GM19438 (cell line): Measurements from ENCODE around the gene PSAP.

ENCODE experiments used
- ATAC-seq: cut with Tn5 transposase; IDR thresholded peaks from one replicate; pipeline ENCODE4 v1.9.1; 2021; ENCODE audit warnings: low read depth; ENCODE audit not compliant: unreplicated experiment

Gene PSAP

DNA sequence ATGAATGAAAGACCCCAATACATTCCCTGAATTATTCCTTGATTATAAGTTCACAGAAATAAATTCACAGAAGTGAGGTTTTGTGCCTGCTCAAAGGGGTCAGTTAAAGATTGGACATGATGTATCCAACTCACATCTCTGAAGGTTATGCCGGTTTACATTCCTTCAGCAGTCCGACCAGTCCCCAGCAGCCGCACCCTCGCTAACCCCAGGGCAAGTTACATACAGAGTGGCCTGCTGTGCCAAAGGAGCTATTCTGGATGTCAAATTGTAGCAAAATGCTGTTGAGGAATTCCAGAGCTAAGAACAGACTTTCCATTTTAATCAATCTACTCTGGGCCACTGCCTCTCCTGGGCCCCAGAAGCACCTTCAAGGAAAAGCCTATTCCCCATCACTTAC, 20.3 kb downstream of the PSAP start:
- no peak for ATAC-seq

DNA sequence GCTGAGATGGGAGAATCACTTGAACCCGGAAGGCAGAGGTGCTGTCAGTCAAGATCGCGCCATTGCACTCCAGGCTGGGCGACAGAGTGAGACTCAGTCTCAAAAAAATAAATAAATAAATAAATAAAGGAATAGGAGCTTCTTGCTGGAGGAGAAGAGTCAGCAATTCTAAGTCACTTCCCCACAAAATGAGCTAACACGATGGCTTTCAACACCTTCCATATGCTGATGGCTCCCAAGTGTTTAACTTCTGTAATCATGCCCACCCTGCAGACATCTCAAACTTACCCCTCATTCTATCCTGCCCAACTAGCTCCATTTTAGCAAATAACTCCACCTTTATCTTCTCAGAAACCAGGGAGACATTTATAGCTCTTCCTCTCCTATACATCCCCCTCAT, 21.2 kb downstream of the PSAP start:
- ATAC-seq = no peak

DNA sequence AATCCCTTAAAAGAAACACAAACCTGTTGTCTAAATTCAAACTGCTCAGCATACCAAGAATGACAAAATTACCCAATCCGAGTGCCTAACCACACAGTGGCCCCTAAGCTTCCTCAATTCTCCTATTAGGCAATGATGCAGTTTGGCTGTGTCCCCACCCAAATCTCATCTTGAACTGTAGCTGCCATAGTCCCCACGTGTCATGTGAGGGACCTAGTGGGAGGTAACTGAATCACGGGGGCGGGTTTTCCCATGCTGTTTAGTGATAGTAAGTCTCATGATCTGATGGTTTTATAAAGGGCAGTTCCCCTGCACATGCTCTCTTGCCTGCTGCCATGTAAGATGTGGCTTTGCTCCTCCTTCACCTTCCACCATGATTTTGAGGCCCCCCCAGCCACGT, 21.9 kb downstream of the PSAP start:
- no peak for ATAC-seq

DNA sequence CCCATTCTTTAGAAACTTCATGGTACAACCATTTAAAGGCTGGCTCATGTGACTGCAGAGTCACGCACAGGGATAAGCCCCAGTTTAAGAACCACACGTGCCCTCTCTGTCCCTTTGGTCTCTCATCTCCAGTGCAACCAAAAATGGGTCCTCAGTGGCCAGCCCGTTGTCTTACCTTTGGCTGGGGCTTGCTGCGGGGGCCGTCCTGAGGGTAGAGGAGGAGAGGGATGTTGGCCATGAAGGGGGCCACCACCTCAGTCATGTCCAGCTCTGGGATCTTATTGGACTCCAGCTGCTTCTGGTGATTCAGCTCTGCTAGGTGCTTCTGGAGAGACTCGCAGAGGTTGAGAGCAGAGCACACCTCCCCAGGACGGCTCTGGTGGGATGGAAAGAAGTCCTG, 22.3 kb downstream of the PSAP start:
- no peak for ATAC-seq

DNA sequence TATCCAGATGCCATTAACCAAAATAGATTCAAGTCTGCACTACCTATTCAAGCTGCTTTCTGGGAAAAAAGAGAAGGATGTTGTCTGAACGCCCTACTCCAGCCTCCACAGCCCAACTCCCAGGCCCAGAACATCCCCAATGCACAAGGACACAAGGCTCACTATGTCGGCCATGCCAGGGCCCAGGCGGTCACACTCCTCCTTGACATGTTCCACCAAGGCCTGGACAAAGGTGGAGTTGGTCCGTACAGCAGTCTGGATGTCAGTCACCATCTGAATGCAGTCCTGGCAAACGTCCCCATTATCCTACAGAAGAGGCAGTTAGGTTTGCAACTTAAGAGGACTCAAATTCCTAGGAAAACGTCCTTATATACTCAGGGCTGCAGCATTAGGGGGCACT, 23.2 kb downstream of the PSAP start:
- ATAC-seq = no peak

DNA sequence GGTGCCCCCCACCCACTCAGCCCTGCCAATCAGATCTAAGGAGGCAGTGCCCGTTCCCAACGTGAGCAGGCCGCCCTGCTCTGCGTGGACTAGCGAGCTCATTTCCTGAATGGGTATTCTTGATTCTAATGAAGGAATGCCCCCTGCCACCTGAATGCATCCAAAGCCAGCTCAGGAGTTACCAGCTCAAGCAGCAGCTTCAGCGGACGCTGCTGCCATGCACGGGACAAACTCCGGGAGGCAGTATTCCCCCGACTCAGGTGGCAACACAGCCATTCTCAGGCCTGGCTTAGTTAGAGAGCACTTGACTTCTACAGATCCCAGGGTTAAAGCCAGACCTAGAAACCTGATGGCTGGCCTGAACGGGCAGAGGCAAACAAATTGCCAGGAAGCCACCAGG, 25.8 kb downstream of the PSAP start:
- no peak for ATAC-seq

DNA sequence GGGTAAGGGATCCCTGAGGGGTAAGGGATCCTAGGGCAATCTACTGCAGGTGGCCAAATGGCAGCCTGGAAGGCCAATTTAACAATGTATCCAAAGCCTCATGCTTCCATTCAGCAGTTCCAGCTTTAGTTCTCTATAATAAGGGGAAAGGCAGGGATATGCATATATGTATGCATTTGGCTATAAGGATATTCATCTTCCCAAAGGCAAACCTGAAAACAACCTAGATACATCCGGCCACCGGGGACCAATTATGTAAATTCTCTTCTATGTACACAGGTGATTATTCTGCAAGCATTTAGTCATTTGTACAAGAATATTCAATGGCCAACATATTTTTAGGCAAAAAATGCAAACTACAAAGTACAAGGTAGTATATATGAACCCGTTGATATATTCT, 26.7 kb downstream of the PSAP start:
- ATAC-seq = no peak

DNA sequence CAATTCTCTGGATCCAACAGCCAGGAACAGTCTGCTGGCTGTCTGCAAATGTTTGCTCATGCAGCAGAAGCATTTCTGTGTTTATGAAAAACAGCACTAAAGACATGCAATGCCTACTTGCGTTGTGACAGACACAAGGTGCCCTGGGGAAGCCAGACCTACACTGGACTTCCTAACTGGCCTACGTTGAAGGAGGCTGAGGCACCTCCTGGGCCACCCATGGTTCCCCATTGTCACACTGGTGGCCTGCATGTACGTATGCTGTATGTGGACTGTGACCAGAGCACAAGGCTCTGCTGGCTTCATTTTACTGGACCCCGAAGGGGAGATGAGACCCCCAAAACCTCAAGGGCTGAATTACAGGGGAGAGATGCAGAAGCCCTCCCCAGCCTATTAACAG, 27.7 kb downstream of the PSAP start:
- ATAC-seq = no peak

DNA sequence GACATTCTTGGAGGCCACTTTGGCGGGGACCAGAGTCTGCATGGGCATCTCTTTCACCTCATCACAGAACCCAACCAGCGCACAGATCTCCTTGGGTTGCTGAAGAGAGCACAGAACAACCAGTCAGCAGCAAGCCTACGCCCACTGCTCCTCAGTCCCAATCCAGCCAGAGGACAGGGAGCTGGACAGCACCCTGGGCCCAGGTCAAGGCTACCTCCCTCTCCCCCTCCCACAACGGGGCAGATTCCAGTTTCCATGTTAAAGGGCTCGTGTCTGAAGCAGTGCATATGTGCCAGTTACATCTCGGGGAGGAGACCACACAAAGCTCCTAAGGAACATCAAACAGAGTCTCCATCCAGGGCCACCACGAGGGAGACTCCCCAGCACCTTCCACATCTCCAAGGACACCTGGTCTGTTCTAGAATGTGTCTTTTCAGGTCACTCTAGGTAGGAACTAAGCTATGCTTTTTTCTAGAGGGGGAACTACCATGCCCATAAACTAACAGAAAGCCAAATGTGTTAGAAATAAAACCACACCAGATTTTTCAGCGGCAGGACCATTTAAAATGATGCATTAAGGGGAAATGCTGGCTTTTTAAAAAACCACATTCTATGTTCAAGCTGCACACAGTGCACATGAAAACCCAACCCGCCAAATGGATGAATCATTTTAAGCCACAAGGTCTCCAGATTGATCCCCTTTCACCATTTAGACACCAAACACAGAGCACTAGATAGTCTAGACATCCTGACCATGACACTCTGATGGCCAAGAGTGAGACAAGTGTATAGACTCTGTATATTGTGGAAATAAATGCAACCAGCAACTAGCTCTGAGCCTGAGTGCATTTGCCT, 28.9 kb downstream of the PSAP start:
- no peak for ATAC-seq

DNA sequence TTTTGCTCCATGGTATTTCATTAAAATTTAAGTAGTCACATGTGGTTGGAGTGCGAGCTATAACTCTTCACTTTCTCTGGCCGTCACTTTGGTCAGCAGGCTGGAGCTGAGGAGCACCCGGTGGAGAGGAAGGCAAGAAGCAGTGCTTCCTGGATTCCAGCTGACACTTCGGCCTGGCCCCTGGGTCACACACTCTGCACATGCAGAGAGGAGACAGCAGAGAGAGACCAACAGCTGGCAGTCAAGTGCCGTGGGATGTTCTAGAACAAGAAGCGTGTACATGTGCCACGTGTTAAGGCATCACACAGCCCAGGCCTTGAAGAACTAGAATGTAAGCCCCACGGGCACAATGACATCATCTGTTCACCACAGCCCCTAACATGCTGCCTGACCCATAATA, 30.1 kb downstream of the PSAP start:
- ATAC-seq = no peak

DNA sequence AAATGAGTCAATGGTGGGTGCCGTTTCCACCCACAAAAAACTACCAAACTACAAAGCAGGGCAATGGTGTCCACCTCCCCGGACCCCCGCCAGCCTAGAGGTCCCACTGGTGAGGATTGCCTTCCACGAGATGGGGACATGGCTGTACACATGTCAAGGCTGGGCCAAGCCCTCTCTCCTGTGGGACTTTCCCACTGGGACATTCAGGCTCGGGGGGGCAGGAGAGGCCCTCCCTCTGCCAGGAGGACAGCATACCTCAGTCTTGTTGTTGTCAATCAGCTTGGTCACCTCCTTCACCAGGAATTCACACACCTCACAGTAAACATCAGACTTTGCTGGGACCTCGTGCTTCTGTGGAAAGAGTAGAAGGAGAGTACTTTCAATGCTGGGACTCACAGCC, 31.1 kb downstream of the PSAP start:
- ATAC-seq = no peak

DNA sequence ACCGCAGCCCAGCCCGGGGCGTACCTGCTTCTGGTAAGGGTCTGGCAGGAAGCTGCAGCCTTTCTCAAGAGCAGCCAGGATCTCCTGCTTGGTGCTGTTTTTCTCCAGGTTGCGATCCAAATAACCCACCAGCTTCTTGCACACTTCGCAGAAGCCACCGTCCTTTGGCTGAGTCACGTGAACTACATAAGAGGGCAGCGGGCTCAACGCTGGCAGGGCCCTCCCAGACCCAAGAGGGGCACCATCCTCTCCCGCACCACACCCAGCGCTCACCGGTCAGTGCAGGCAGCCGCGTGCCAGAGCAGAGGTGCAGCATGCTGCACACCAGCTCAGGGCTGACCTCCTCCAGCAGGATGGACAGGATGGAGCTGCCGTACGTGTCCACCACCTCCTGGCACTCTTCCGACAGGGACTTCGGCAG, 31.6 kb downstream of the PSAP start:
- ATAC-seq = no peak

DNA sequence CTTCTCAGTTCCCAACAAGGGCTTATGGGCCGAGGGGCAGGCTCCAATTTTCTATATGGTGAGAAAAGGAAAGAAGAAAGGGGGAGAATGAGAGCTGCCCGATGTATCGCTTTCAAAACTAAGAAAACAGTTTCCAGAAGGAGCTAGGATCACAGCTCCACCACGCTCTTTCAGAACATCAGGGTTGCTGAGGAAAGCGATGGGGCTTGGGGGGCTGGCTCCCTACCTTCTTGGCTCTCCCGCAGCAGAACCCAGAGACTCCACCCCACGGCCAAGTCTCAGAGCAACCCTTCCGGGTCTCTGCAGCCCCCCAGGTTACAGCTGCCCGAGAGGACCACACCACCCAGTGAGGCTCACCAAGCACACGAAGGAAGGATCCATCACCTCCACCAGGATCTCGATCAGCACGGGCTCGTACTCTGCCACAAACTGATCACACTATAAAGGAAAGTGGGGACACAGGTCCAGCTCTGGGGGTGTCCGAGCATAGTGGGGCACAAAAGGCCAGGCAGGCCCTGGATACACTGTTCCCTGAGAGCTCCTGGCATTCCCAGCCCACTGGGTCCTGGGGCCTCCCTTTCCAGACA, 32.3 kb downstream of the PSAP start:
- no peak for ATAC-seq

DNA sequence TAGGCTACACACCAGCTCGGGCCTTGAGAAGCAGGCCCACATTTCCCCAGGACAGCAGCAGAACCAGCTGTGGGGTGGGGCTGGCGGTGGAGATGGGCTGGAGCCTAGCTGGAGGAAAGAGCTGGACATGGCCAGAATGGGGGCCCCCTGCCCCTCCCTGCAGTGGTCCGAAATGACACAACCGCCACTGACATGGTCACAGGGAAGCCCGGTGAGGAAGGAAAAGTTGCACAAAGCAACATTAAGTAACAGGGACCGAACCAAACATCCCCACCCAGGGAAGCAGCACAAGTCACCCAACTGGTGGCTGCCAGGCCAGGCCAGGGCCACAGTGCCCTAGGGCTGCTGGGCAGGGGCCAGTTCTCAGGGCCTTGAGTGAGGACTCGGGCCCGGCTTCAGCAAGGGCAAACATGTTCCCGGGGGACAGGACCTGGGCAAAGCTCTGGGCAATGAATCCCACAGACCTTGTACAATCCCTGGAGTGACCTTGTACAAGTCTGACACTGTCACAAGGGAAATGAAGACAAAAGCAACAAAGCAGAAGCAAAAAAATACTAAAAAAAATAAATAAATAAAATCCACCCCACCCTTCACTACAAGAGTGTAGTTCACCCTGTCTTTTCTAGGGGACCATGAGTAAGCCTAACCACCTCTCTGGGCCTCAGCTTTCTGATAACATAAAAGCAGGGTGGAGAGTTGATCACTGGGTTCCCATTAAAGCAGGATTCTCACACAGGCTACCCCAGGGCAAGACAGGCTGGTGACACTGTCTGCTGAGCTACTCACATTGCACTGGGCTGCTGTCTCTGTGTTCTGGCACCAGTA, 33.0 kb downstream of the PSAP start:
- no peak for ATAC-seq

DNA sequence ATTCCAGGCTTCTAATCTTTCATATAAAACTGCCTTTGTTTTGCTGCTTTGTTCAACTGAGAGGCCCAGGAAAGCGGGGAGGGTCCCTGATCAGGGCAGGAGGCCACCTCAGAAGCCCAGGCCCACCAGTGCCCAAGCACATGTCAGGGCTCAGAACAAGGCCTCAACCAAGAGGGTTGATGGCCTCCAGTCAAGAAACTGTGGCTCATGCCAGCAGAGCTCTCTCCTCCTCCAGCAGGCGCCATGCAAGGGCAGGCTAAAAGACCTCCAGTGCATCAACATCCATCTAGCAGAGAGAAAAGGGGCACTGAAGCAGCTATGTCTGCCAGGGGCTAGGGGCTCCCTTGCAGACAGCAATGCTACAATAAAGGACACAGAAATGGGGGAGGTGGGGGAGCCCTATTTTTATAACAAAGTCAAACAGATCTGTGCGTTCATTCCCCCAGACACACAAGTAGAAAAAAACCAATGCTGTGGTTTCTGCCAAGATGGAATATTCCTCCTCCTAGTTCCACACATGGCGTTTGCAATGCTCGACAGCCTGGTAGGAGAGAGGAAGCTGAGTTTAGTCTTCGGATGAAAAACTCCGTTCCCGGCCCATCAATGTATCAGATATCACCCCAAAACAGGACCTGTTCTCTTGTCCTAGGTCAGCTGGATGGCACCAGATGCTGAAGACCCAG, 34.0 kb downstream of the PSAP start:
- ATAC-seq = no peak

DNA sequence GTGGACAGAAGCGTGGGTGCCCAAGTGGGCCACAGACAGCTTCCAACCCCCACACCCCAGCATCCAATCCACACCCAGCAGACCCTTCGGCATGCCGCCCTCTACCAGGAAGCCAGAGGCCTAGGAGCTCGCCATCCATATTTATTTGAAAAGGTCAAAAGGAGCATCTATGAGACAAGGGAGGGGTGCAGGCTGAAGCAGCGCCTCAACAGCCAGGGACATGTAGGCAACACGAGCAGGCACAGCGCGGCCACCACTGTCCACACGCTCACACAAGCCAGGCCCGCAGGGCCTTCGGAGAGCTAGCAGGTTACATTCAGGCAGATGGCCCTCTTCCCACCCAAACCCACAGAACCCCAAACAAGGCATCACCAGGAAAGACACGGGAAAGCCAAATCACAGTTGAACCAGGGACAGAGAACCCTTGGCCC, 34.6 kb downstream of the PSAP start:
- ATAC-seq = no peak

DNA sequence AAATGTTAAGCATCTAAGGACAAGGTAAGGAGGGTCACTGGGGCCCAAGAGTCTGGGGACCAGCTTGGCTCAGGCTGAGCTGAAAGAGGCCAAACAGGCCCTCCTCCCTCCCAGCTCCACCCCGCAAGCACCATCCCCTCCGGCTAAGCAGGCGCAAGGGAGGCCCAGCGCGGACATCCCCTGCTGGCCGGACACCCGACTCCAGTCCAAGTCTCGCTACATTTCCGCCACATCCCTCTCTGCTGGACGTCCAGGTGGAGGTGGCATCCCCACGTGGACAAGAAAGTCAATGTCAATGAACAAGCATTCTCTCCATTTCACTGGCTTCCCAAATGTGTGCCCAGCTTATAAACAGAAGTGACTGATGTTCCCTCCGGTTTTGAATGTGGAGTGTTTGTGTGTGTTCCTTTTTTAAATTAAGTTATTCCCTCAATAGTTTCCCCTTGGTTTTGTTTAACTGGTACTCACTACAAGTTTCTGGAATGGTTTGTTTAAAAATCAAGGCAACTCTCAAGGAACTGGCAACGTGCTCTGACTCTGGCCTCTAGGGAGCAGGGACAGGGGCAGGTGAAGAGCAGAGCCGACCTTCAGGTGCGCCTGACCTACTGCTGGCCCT, 35.4 kb downstream of the PSAP start:
- ATAC-seq = no peak

DNA sequence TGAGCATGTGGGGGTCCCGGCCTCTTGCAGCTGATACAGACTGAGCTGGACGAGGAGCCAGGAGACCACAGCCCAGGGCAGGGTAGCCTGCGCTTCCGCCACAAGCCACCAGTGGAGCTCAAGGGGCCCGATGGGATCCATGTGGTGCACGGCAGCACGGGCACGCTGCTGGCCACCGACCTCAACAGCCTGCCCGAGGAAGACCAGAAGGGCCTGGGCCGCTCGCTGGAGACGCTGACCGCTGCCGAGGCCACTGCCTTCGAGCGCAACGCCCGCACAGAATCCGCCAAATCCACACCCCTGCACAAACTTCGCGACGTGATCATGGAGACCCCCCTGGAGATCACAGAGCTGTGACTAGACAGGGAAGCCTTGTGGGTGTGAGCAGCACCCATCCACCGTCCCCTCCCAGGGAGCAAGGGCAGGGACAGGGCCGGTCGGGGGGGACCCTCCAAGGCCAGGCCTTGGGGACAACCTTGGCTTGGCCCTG, 36.1 kb downstream of the PSAP start:
- ATAC-seq = no peak

DNA sequence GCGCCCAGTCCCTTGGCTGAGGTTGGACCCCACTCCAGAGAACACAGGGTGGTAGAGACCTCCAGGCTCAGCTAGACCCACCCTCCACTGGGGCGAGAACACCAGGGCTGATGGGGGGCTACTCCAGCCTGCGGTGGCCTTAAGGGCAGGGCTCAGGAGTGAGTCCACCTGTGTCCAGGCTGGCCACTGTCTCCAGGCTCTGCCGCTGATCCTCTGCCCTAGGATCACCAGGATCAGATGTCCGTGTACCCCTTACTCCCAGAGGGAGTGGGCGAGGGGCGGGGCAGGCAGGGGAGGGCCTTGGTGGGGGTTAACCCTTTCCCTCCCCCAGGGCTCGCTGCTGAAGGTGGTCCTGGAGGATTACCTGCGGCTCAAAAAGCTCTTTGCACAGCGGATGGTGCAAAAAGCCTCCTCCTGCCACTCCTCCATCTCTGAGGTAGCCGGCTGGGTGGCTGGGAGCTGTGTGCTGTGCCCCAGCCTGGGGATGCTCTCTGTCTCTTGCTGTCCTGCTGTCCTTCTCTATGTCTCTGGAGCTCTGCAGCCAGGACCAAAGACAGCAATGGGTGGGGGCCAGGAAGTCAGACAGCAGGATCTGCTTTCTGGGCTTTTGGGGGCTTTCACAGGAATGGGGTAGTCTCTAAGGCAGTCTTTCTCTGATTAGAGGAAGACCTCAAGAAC, 38.0 kb downstream of the PSAP start:
- no peak for ATAC-seq
